HepG2 (cell line): Measurements from ENCODE around the gene SSH3. TPM values are rescaled to one million over a fixed set of nuclear protein-coding genes. Genes with fewer than 3 reads are reported as not detected.
A peak's percentile ranks its signal among the peaks of the same experiment; 100 is the strongest.

Experiments
- ATAC-seq: fragments of 200-7000 bp; cut with Tn5 transposase; 3 replicates; pipeline ENCODE4 v1.9.1; 2020; ENCODE audit warnings: mild to moderate bottlenecking, moderate library complexity
- BruUV-seq: library from RNA; stranded (reverse); fragments of 400-500 nt; replicated peaks from 2 replicates; lab custom pipeline; 2021; lab: Mats Ljungman, UMichigan
- CTCF ChIA-PET: fragments of 300-600 bp; formaldehyde crosslinking; extraction: SDS; loops from one replicate; lab custom pipeline; 2021; ENCODE audit warnings: low total read pairs, inconsistent platforms, low intra/inter-chr PET ratio; lab: Yijun Ruan, JAX
- POLR2A ChIA-PET: fragments of 350-600 bp; sonication (Branson Sonifier 250); formaldehyde crosslinking; loops from one replicate; lab custom pipeline; 2020; ENCODE audit warnings: antibody characterized with exemption, inconsistent platforms; lab: Yijun Ruan, JAX
- DNase-seq: peaks from one replicate; pipeline ENCODE4 v3.0.0-alpha.2; 2015; ENCODE audit warnings: low spot score
- FAIRE-seq: peaks from 3 replicates; lab custom pipeline; 2011; peaks lifted over from hg19 to GRCh38; lab: Jason Lieb, UNC
- H2AFZ ChIP-seq: one replicate; pipeline ENCODE4 v1.6.1; 2011; ENCODE audit warnings: low read length, inconsistent platforms
- H3K27ac ChIP-seq: fragments of 300-600 bp; 3 replicates; pipeline ENCODE4 v1.8.0; 2011; ENCODE audit warnings: mixed run types, mild to moderate bottlenecking, mixed read lengths, low read length, inconsistent platforms; ENCODE audit not compliant: insufficient read depth; ENCODE audit errors: extremely low read length
- H3K27me3 ChIP-seq, 2 experiments: fragments of 200-600 bp in 1 of 2; 2 replicates in 1 of 2; 3 replicates in 1 of 2; pipeline versions ENCODE4 v1.6.0 to v1.8.0; 2011; ENCODE audit warnings: low read length in 2 of 2, mild to moderate bottlenecking in 2 of 2, moderate library complexity in 2 of 2, inconsistent platforms in 1 of 2; ENCODE audit not compliant: insufficient read depth in 2 of 2, control insufficient read depth in 1 of 2
- H3K36me3 ChIP-seq, 2 experiments: fragments of 200-600 bp in 1 of 2; replicated peaks in 1 of 2; 2 replicates in 1 of 2; 3 replicates in 1 of 2; pipeline versions ENCODE4 v1.5.1 to v1.8.0; 2011; ENCODE audit warnings: low read length in 2 of 2, inconsistent platforms in 1 of 2; ENCODE audit not compliant: insufficient read depth in 2 of 2, control insufficient read depth in 1 of 2
- H3K4me1 ChIP-seq: 2 replicates; pipeline ENCODE4 v1.5.1; 2012; ENCODE audit warnings: low read length, inconsistent platforms; ENCODE audit not compliant: insufficient read depth
- H3K4me2 ChIP-seq: 2 replicates; pipeline ENCODE4 v1.6.0; 2011; ENCODE audit warnings: low read depth, low read length, inconsistent platforms
- H3K4me3 ChIP-seq, 3 experiments: fragments of 200-600 bp in 1 of 3; sonication (generic), shearing (Covaris generic) in 1 of 3; replicated peaks in 1 of 3; 2 replicates each; pipeline ENCODE4 v1.5.1; 2011 to 2016; ENCODE audit warnings: low read length in 3 of 3, inconsistent platforms in 2 of 3, low read depth in 2 of 3, mild to moderate bottlenecking in 2 of 3, control low read depth in 1 of 3, mixed read lengths in 1 of 3; ENCODE audit not compliant: insufficient read depth in 1 of 3
- H3K79me2 ChIP-seq: one replicate; pipeline ENCODE4 v1.6.1; 2011; ENCODE audit warnings: low read length, inconsistent platforms; ENCODE audit not compliant: insufficient read depth
- H3K9ac ChIP-seq: 2 replicates; pipeline ENCODE4 v1.6.0; 2011; ENCODE audit warnings: mild to moderate bottlenecking, low read depth, low read length, inconsistent platforms; ENCODE audit not compliant: insufficient read depth
- H3K9me3 ChIP-seq: 2 replicates; pipeline ENCODE4 v1.5.1; 2012; ENCODE audit warnings: mild to moderate bottlenecking, low read length
- H4K20me1 ChIP-seq: 2 replicates; pipeline ENCODE4 v1.6.0; 2011; ENCODE audit warnings: inconsistent platforms, mild to moderate bottlenecking, low read length, moderate library complexity; ENCODE audit not compliant: insufficient read depth
- FOXA3 ChIP-seq: IDR thresholded peaks from 2 replicates; pipeline ENCODE4 v1.6.1; 2016; ENCODE audit warnings: missing genetic modification reagents, missing compliant biosample characterization
- HNF4A ChIP-seq: sonication (generic); formaldehyde crosslinking; IDR thresholded peaks from 2 replicates; pipeline ENCODE4 v1.4.0; 2020; ENCODE audit warnings: missing genetic modification reagents
- HNRNPL ChIP-seq: fragments of 200-400 bp; formaldehyde crosslinking; IDR thresholded peaks from 2 replicates; pipeline ENCODE4 v1.6.1; 2017; ENCODE audit warnings: mild to moderate bottlenecking, low read depth, low read length
- MLXIP ChIP-seq: sonication (generic); formaldehyde crosslinking; IDR thresholded peaks from 2 replicates; pipeline ENCODE4 v1.9.0; 2021; ENCODE audit warnings: missing genetic modification reagents, borderline replicate concordance
- NFIC ChIP-seq: IDR thresholded peaks from 2 replicates; pipeline ENCODE4 v1.6.1; 2012; ENCODE audit warnings: mild to moderate bottlenecking, low read length, inconsistent platforms
- PAXIP1 ChIP-seq: sonication (generic); formaldehyde crosslinking; conservative IDR thresholded peaks from 2 replicates; pipeline ENCODE4 v1.4.0; 2020; ENCODE audit warnings: mild to moderate bottlenecking, missing genetic modification reagents, moderate library complexity
- TSC22D2 ChIP-seq: sonication (generic); formaldehyde crosslinking; IDR thresholded peaks from 2 replicates; pipeline ENCODE4 v1.5.1; 2020; ENCODE audit warnings: missing genetic modification reagents, mild to moderate bottlenecking, borderline replicate concordance
- ZBTB33 ChIP-seq: sonication (generic); formaldehyde crosslinking; IDR thresholded peaks from 2 replicates; pipeline ENCODE4 v1.4.0; 2020; ENCODE audit warnings: missing genetic modification reagents
- ZNF567 ChIP-seq: sonication (generic); formaldehyde crosslinking; IDR thresholded peaks from 2 replicates; pipeline ENCODE4 v1.8.1; 2023; ENCODE audit warnings: mild to moderate bottlenecking, missing genetic modification reagents, borderline replicate concordance
- WGBS: methylation state at CpG from one replicate; pipeline ENCODE4 v1.1.6; 2017; ENCODE audit warnings: low lambda C conversion rate; 5-methylcytosine and 5-hydroxymethylcytosine counted together
- in situ Hi-C: cut with HindIII; loops from 2 replicates; pipeline ENCODE4 v1.10.0; 2017; ENCODE audit warnings: low pct_unique_long_range_greater_than_20kb; ENCODE audit not compliant: extremely low pct_ligation_motif_present
- intact Hi-C: fragments of 100-400 bp; cut with micrococcal nuclease; formaldehyde crosslinking; loops from one replicate; pipeline ENCODE4 v1.10.0; 2022; ENCODE audit not compliant: unreplicated experiment
- polyA plus RNA-seq, 8 experiments: library from polyadenylated mRNA; depleted of rRNA in 3 of 8; stranded (reverse) in 7 of 8; unstranded in 1 of 8; fragments of >200 nt; fragmentation: Illumina TruSeq in 4 of 8; extraction: Trizol in 4 of 8; gene quantifications; 2 replicates each; pipeline versions ENCODE4 v1.2.1 to v1.2.3, GENCODE V29; 2011 to 2016; ENCODE audit warnings: low read depth in 4 of 8, missing spikeins in 1 of 8, mixed read lengths in 1 of 8; ENCODE audit not compliant: insufficient read depth in 1 of 8
- total RNA-seq, 5 experiments: library from RNA; depleted of rRNA; stranded (reverse); fragments of >200 nt; fragmentation: Illumina TruSeq; extraction: Trizol; gene quantifications; 2 replicates each; pipeline ENCODE4 v1.2.3, GENCODE V29; 2016; ENCODE audit warnings: low read depth in 1 of 5

The SSH3 gene
- total and polyA plus RNA-seq, 2 of the 13 experiments (the other 11 are each of a cell fraction or from before 2014, with no cell fraction given), result 12.4 to 18.8 TPM

- ATAC-seq (peak; percentile 61), DNase-seq (no peak), FAIRE-seq (no peak)
- Histone ChIP-seq H2AFZ (no peak overlapping the region), H3K4me3 (no peak overlapping the region), H3K36me3 (peaks cover 0 to 2% of the 10 kb centered on the region in 2 experiments; a peak in 3 of 5 replicates), H3K4me1 (peaks cover 5% of the 10 kb centered on the region; the same call in 1 of the 2 replicates), H3K4me2 (no peak overlapping the region), H3K79me2 (no peaks in the 10 kb centered on the region), H3K27ac (no peak overlapping the region), H3K9ac (no peak overlapping the region), H3K27me3 (no peaks in the 10 kb centered on the region), H3K9me3 (no peaks in the 10 kb centered on the region), H4K20me1 (no peaks in the 10 kb centered on the region)
- intact Hi-C loops (loop anchor here (10.0 kb wide), 1 partner anchor 197 kb away; the partner anchor contains the start of gene KDM2A), in situ Hi-C loops (no loop called here)
- 95% methylated on average over 10 of the region's 15 CpGs for WGBS
- BruUV-seq, result no TSS peak
- ChIA-PET CTCF (no interaction called here), POLR2A (interaction anchor here (2.0 kb wide), 1 partner anchor 9 kb away, joined by 9 read pairs; the partner anchor contains the start of gene SSH3)
- TF ChIP-seq MLXIP (no peak), ZNF567 (CRISPR knock-in tag) (no peak), HNF4A (CRISPR knock-in tag) (no peak), NFIC (no peak), PAXIP1 (CRISPR knock-in tag) (no peak), ZBTB33 (CRISPR knock-in tag) (peak; percentile 9; the same call in 1 of the 2 replicates), HNRNPL (0 out of 2 replicates have a peak, but pooled peaks have one; percentile 30), FOXA3 (CRISPR knock-in tag) (no peak), TSC22D2 (CRISPR knock-in tag) (no peak)
Measured at GRCh38 chr11:67311556-67312082, 8.3 kb downstream of the SSH3 start.
